Stimulated activated CD4-positive, alpha-beta T cell treated with anti-CD3 and anti-CD28 coated beads, Interleukin-2, amount 100 ng/mL, for 48 hours (primary cell): Measurements from ENCODE around the gene MIEN1.

Experiments used
- DNase-seq, 2 donors: peaks; one replicate each; pipeline ENCODE4 v3.0.0-alpha.2; 2020

MIEN1 gene

GRCh38 chr17:39694593-39694992 lies 35.7 kb downstream of the MIEN1 start:
- DNase-seq: no peak

- DNase-seq: no peak
Measured at GRCh38 chr17:39688945-39689344, 41.4 kb downstream of the MIEN1 start.

- no peak for DNase-seq
Measured at GRCh38 chr17:39688475-39688835, 41.9 kb downstream of the MIEN1 start.

- DNase-seq: peak; percentile 76 to 78
Measured at GRCh38 chr17:39687546-39688474, 42.5 kb downstream of the MIEN1 start, which contains the start of gene PGAP3. Gene PGAP3 (minus strand): TSS chr17:39688057. CDS start chr17:39688014, 43 bp downstream.

- no peak for DNase-seq
Measured at GRCh38 chr17:39687101-39687545, 43.2 kb downstream of the MIEN1 start.

- DNase-seq: no peak
Measured at GRCh38 chr17:39684369-39685192, 45.8 kb downstream of the MIEN1 start.

- DNase-seq: no peak
Measured at GRCh38 chr17:39683295-39683939, 46.9 kb downstream of the MIEN1 start.

GRCh38 chr17:39679521-39680192 lies 50.7 kb downstream of the MIEN1 start:
- DNase-seq: no peak
